Kidney (tissue), 14 donors: ENCODE measurements around the gene OR6N1. TPM values are rescaled to one million over a fixed set of nuclear protein-coding genes. Genes with fewer than 3 reads are reported as not detected.

ENCODE experiments used
- DNase-seq, 5 donors: peaks; one replicate each; pipeline ENCODE4 v3.0.0-alpha.2; 2013 to 2020
- FAIRE-seq: peaks from 2 replicates; lab custom pipeline; 2012; peaks lifted over from hg19 to GRCh38; lab: Jason Lieb, UNC
- H3K27ac ChIP-seq, 2 donors: one replicate each; pipeline ENCODE4 v1.7.0; 2013; ENCODE audit warnings: low read depth in 2 of 2, low read length in 2 of 2, inconsistent platforms in 1 of 2
- H3K27me3 ChIP-seq: one replicate; pipeline ENCODE4 v1.7.1; 2013; ENCODE audit warnings: low read length, inconsistent platforms; ENCODE audit not compliant: control insufficient read depth, insufficient read depth
- H3K36me3 ChIP-seq, 3 donors: one replicate each; pipeline versions ENCODE4 v1.7.0 to v1.7.1; 2013; ENCODE audit warnings: low read length in 3 of 3, control low read depth in 1 of 3, inconsistent platforms in 1 of 3; ENCODE audit not compliant: insufficient read depth in 3 of 3, control insufficient read depth in 2 of 3
- H3K4me1 ChIP-seq, 3 donors: one replicate each; pipeline versions ENCODE4 v1.7.0 to v1.7.1; 2013; ENCODE audit warnings: low read length in 3 of 3, inconsistent platforms in 1 of 3, low read depth in 1 of 3; ENCODE audit not compliant: control insufficient read depth in 2 of 3, insufficient read depth in 2 of 3
- H3K4me3 ChIP-seq, 3 donors: one replicate each; pipeline versions ENCODE4 v1.7.0 to v1.8.1; 2013; ENCODE audit warnings: low read length in 3 of 3, control low read depth in 1 of 3, inconsistent platforms in 1 of 3
- H3K9ac ChIP-seq, 3 donors: one replicate each; pipeline versions ENCODE4 v1.7.0 to v1.7.1; 2013; ENCODE audit warnings: low read length in 3 of 3, control low read depth in 1 of 3, inconsistent platforms in 1 of 3
- H3K9me3 ChIP-seq, 3 donors: one replicate each; pipeline versions ENCODE4 v1.7.0 to v1.7.1; 2013; ENCODE audit warnings: low read length in 3 of 3, control low read depth in 1 of 3, inconsistent platforms in 1 of 3; ENCODE audit not compliant: control insufficient read depth in 2 of 3, insufficient read depth in 1 of 3
- CTCF ChIP-seq: IDR thresholded peaks from 3 replicates; pipeline ENCODE4 v1.5.1; 2012; ENCODE audit warnings: mild to moderate bottlenecking, moderate library complexity, borderline replicate concordance; ENCODE audit not compliant: insufficient read depth; ENCODE audit errors: extremely low read depth
- intact Hi-C: fragments of 100-400 bp; cut with DNase I; formaldehyde crosslinking; loops from one replicate; pipeline ENCODE4 v1.11.1; 2022
- polyA plus RNA-seq: library from polyadenylated mRNA; stranded (reverse); fragments of 350-450 nt; fragmentation: Illumina TruSeq; extraction: RNeasy Lipid Tissue Mini Kit (QIAGEN cat#74804); gene quantifications from one replicate; pipeline ENCODE4 v1.2.3, GENCODE V29; 2014; ENCODE audit warnings: low read depth, low replicate concordance; ENCODE audit not compliant: insufficient read depth
- total RNA-seq: library from RNA; stranded (reverse); fragmentation: NEBNext Ultra II Directional; extraction: Animal tissue kit (Norgen Biotek cat#: 25700); gene quantifications from one replicate; pipeline ENCODE4 v1.2.1, GENCODE V29; 2021
- donor health status: control.
- donor health status: control.
- donor health status: control.
- donor health status: control.
- donor health status: control.
- donor health status: DM: yes; HTN: yes; CAD: no.
- donor health status: Normal renal cell carcinoma (clear cell type).

The OR6N1 gene
- total and polyA plus RNA-seq, 2 donors from 2014 or later = not detected

- intact Hi-C loops = no loop called here
- DNase-seq (no peak), FAIRE-seq (no peak)
- TF ChIP-seq CTCF = no peak
- no peak overlapping the region for H3K4me3 ChIP-seq
- no peaks in the 10 kb centered on the region for H3K36me3 ChIP-seq
- no peak overlapping the region for H3K27ac ChIP-seq
- H3K4me1 ChIP-seq = no peaks in the 10 kb centered on the region
- no peaks in the 10 kb centered on the region for H3K27me3 ChIP-seq
- H3K9me3 ChIP-seq = no peaks in the 10 kb centered on the region
- H3K9ac ChIP-seq = no peak overlapping the region
Observed at GRCh38 chr1:158799689-158800088, 27.7 kb upstream of the OR6N1 start.

- DNase-seq (no peak), FAIRE-seq (no peak)
- Histone ChIP-seq H3K36me3 (no peaks in the 10 kb centered on the region), H3K9ac (no peak overlapping the region), H3K27me3 (no peaks in the 10 kb centered on the region), H3K4me1 (no peaks in the 10 kb centered on the region), H3K9me3 (no peaks in the 10 kb centered on the region), H3K4me3 (no peak overlapping the region), H3K27ac (no peak overlapping the region)
- intact Hi-C loops = no loop called here
- no peak for TF ChIP-seq CTCF
Observed at GRCh38 chr1:158798531-158798930, 26.5 kb upstream of the OR6N1 start.

DNA sequence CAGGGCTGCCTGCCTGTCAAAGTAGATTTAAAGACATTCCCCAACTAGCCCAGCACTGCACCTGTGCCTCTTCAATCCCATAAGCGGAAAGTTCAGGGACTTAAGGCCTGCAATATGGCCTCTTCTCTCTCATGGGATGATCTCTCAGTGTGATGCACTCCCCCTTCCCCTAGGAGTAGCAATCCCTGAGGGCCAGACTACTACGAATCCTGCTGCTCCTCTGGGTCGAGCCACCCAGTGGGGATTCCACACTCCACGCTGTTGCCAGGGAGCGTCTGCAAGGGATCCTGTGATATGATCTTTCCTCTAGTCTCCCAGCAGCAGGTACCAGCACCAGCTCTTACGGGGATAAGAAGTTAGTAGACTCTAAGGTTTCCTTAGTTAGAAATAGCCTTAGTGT lies 22.3 kb upstream of the OR6N1 start:
- DNase-seq = no peak
- no peak overlapping the region for H3K9ac ChIP-seq
- H3K27me3 ChIP-seq = no peaks in the 10 kb centered on the region
- no peaks in the 10 kb centered on the region for H3K36me3 ChIP-seq
- no peak overlapping the region for H3K27ac ChIP-seq
- no peaks in the 10 kb centered on the region for H3K9me3 ChIP-seq
- intact Hi-C loops = no loop called here
- H3K4me1 ChIP-seq = no peaks in the 10 kb centered on the region
- no peak for FAIRE-seq
- no peak for TF ChIP-seq CTCF
- no peak overlapping the region for H3K4me3 ChIP-seq

- DNase-seq = no peak
- intact Hi-C loops = no loop called here
- Histone ChIP-seq H3K9me3 (no peaks in the 10 kb centered on the region), H3K4me3 (no peak overlapping the region), H3K27ac (no peak overlapping the region), H3K36me3 (no peaks in the 10 kb centered on the region), H3K9ac (no peak overlapping the region), H3K27me3 (no peaks in the 10 kb centered on the region), H3K4me1 (no peaks in the 10 kb centered on the region)
- FAIRE-seq = no peak
- no peak for TF ChIP-seq CTCF
Observed at GRCh38 chr1:158793604-158794003, 21.6 kb upstream of the OR6N1 start.
